ENCODE results near the gene ANKRD50. TPM values are rescaled to one million over a fixed set of nuclear protein-coding genes. Genes with fewer than 3 reads are reported as not detected.
A peak's percentile ranks its signal among the peaks of the same experiment; 100 is the strongest.

Gene ANKRD50, protein sequence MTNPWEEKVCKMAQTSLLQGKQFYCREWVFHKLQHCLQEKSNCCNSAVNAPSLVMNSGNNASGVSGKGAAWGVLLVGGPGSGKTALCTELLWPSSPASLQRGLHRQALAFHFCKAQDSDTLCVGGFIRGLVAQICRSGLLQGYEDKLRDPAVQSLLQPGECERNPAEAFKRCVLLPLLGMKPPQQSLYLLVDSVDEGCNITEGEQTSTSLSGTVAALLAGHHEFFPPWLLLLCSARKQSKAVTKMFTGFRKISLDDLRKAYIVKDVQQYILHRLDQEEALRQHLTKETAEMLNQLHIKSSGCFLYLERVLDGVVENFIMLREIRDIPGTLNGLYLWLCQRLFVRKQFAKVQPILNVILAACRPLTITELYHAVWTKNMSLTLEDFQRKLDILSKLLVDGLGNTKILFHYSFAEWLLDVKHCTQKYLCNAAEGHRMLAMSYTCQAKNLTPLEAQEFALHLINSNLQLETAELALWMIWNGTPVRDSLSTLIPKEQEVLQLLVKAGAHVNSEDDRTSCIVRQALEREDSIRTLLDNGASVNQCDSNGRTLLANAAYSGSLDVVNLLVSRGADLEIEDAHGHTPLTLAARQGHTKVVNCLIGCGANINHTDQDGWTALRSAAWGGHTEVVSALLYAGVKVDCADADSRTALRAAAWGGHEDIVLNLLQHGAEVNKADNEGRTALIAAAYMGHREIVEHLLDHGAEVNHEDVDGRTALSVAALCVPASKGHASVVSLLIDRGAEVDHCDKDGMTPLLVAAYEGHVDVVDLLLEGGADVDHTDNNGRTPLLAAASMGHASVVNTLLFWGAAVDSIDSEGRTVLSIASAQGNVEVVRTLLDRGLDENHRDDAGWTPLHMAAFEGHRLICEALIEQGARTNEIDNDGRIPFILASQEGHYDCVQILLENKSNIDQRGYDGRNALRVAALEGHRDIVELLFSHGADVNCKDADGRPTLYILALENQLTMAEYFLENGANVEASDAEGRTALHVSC (N-terminal part only)
- polyA plus RNA-seq (2013, experiment 1 of 2; ENCODE audit: insufficient read length): 19.0 TPM
- polyA plus RNA-seq (2013, experiment 2 of 2; ENCODE audit: insufficient read length): 23.1 TPM

DNA sequence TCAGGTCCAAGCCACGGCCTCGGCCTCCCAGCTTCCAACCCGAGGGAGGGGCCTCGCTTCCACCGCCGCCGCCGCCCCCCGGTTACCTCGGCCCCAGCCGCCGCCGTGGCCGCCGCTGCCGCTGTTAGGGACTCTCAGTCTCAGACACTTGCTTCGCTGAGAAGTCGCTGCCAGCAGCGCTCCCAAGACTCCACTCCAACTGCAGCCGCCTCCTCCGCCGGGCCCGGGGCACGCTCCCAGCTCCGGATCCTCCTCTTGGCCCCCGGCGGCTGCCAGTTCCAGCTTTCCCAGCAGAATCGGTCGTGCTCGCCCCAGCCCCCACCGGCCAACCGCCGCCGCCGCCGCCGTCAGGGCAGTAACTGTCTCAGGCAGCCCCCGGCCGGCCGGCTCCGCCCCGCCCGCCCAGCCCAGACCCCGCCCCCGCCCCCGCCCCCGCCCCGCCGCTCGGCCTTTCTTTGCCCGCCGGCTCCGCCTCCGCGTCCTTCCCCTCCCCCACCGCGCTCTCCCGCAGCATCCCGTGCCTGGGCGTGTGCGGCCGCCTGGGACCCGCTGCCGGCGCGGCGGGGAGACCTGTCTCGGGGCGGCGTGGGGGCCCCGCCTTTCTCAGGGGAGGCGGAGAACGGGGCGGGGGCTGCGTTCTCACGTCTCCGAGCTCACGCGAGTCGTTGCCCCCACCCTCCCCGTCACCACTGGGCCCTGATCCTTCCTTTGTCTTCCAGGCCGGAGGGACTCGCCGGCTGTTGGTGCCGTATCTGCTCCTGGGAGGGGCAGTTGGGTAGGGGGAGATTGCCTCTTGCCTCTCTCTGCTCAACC lies at the start of gene ANKRD50:
Gene ANKRD50 (minus strand): TSS at position 361 of the 813 bp plus-strand sequence. CDS start 2,221 bp downstream, outside the sequence.
- DNase-seq: peak; percentile 97

- DNase-seq: peak; percentile 58
Measured at GRCh38 chr4:124757126-124757525, 44.6 kb upstream of the ANKRD50 start.

GRCh38 chr4:124754681-124755080 lies 42.1 kb upstream of the ANKRD50 start:
- DNase-seq: peak; percentile 60

DNA sequence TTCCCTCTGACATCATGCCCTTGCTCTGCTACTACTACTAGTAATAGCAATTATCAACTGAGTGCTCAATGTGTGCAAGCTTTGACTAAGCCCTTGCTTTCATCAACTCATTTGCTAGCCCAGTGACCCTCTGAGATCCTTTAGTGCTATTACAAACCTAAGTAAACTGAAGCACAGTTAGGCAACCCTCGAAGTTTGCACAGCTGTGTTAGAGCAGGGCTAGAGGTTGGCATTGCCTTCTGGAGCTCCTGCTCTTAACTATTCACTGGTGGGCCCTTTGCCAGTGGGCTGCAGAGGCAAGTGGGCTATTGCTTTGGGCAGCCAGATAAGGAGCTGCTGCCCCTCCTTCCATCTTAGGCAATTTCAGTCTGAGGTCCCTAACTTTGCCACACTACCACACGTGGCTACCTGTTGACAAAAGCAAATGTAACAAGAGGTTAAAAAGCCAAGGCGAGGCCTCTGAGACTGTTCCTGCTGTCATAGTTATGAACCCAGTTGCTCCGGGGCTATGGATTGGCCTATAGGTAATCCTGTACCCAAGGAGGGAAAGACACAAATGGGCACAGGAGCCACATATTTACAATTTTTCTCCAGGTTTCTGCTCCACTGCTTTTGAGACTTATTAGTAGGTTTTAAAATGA lies 41.5 kb upstream of the ANKRD50 start:
- no peak for DNase-seq

- DNase-seq: no peak
Measured at GRCh38 chr4:124749421-124749820, 36.9 kb upstream of the ANKRD50 start.

DNA sequence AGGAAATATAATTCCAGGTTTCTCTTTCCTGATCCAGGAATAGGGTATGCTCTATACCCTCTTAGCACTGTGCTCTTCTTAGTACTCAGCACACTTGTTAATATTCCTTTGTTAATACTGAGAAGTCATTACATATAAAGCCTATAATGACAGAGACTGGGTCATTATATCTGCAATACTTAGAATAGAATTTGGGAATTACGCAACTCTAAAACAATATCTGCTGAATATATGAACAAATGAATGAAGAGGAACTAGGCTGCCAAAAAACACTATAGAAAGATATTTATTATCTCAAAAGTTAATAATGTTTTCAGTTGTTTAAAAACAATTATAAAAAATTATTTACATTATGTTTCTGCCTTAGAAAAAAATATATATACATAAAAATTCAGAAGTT lies 36.4 kb upstream of the ANKRD50 start:
- no peak for DNase-seq

GRCh38 chr4:124745985-124746801 lies 33.7 kb upstream of the ANKRD50 start:
- DNase-seq: no peak

- DNase-seq: no peak
Measured at GRCh38 chr4:124743711-124744110, 31.2 kb upstream of the ANKRD50 start.

GRCh38 chr4:124740501-124740900 lies 28.0 kb upstream of the ANKRD50 start:
- no peak for DNase-seq

GRCh38 chr4:124738994-124739393 lies 26.5 kb upstream of the ANKRD50 start:
- no peak for DNase-seq

DNA sequence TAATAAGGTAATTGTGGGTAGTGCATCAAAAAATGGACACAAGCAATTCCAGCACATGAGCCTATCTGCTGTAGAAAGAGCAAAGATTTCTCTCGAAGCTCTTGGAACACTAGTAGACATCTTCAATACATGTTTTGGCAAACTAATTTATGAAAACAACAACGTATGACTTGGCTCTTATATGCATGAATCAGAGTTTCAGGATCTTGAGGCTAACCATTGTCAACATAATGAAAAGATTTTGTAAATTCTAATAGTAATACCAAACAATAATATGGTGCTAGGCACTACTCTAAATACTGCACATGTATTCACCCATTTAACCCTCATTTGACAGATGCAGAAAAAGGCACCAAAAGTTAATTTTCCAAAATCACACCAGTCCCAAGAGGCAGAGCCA lies 25.1 kb upstream of the ANKRD50 start:
- DNase-seq: no peak

DNA sequence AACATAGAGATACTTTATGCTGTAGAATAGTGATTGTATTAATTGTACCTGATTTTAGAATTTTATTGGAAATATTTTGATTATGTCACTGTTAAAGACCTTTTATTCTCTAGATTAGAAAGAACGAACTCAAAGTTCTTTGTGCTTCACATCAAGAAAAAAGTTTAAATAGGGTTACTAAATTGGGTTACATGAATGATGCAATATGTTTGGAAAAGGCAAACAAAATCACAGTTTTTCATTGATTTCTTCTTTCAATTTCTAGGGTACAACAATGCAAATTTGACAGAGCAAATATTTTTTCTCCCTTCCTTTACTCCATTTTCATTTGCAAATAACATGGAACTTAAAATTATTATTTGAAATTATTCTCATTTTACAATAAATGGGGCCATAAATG lies 24.0 kb upstream of the ANKRD50 start:
- DNase-seq: no peak

DNA sequence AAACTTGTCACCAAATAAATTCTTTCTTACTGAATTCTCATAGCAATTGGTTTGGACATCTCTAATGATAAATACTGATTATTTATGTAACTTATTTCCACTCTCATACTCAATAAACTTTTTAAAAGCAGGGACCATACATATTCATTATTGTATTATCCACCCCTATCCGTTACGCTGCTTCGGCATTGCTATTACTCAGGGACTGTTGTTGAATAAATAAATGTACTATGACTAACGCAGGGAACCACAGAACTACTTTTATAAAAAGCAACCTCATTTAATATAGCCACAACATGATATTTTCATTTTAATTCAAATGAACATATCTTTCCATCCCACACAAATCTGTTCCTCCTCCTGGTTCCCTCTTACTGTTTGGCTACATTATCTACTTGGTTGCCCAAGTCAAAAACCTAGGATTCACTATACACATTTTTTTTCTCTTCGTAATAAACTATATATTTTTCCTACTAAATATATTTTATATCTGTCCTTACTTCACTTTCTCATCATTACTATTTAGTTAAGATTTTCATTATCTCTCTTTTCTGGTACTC lies 14.9 kb upstream of the ANKRD50 start:
- no peak for DNase-seq

GRCh38 chr4:124726269-124726668 lies 13.7 kb upstream of the ANKRD50 start:
- DNase-seq: no peak

- peak; percentile 56 for DNase-seq
Measured at GRCh38 chr4:124722071-124722470, 9.5 kb upstream of the ANKRD50 start.

DNA sequence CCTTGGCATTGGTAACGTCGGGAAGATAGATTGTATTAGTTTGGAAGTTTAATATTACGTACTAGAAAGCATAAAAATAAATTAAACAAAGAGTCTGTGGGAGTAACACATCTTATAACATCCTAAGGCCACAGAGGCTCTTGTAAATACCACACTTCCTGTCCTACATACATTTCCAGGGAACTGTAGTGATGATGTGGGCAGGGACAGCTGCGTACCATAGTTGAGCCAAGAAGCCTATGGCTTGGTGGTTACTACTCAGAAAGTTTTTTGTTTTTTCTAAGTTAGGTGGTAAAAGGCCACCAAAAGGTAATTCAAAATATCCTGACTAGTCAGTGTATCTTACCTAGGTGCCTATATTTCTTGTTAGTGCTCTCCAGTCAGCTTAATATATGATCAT lies 4.6 kb upstream of the ANKRD50 start:
- no peak for DNase-seq

DNA sequence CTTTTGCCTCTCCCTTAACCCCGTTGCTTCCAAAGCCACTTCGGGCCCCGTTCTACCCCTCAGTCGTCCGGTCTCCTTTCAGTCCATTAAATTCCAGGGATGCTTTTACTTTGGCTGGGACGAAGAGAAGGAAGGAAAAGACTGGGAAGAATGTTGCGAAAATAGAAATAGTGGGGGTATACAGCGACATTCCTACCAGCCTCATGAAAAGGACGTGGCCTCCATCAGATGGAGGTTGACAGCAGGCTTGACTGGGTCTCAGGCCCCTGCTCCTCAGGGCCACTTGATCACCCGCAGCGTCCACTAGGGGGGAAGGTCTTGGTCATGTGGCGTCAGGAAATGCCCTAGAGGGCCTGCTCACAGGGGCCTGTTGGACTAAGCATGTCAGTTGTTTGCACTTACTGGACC lies 657 bp upstream of the ANKRD50 start:
- peak; percentile 84 for DNase-seq

DNA sequence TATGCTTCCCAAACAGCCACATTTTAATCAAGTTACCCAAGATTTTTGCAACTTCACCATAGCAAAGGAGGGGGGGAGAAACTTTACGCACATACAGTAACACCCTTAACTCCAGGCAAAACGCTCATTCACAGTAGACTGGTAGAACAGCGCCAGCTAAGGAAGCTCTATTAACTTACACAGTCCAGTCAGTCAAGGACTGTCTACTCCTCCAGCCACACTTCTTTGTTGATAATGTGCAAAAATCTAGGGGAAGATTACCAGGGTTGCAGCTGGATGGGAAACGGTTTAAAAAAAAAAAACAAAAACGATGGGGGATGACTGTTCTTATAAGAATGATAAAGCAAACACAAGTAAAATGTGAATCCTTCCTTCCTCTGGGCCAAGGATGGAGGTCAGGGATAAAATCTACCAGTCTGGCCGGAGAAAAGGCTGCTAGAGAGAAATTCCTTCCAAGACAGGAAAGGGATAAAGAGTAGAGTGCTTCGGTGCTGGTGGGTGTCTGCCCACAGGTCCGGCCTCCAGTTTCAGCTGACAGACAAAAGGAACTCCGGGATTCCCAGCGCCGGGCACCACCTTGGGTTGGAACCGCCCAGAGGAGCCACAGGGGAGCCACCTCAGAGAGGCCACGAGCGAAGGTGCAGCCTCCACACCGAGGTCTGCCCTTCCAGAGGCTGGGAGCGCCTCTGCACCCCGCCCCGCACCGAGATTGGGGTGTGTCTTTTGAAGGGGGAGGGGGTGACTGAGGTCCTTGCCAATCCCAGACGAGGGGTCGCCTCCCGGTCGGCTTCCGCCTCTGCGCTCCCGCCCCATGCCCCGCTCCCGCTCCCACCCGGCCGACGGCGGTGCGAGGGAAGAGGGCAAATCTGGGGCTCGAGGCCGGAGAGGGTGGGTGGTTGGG lies 811 bp downstream of the ANKRD50 start:
- peak; percentile 71 for DNase-seq

DNA sequence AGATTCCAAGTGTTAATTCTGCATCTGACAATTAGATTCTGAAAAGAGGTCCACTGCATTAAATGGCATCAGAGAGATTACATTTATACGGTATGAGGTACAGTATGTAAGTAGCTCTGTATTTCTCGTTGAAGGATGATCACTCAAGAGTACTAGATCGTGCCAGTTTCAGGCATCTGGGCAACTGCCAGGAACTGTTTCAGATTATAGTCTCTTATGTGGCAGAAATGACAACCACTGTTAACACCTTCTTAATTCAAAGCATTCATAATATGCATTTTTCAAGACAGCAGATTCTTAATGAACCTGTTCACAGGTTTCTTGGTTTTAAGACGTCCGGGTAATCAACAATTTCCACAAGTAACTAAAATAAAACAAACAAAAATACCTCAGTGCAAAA lies 1.6 kb downstream of the ANKRD50 start:
- DNase-seq: peak; percentile 36
